Amygdala (tissue), 56 donors: ENCODE results near the gene KCTD1.

ENCODE experiments used
- DNase-seq, 56 donors: peaks; one replicate each; lab custom pipeline; 2025; lab: John Stamatoyannopoulos, UW

Gene KCTD1

GRCh38 chr18:26548415-26549262 is at the start of gene KCTD1:
KCTD1 (minus strand) TSS chr18:26548553; CDS start chr18:26548536, 17 bp downstream.
- peak in 54 of 56 donors; percentile 8 to 82 (median 60) for DNase-seq

GRCh38 chr18:26593365-26594320 is 45.3 kb upstream of the KCTD1 start:
- no peak for DNase-seq

GRCh38 chr18:26584745-26585144 is 36.4 kb upstream of the KCTD1 start:
- DNase-seq, result no peak

GRCh38 chr18:26579941-26580618 is 31.7 kb upstream of the KCTD1 start:
- DNase-seq, result no peak

- no peak for DNase-seq
Measured at GRCh38 chr18:26575865-26576217, 27.5 kb upstream of the KCTD1 start.

GRCh38 chr18:26574958-26575864 is 26.9 kb upstream of the KCTD1 start:
- DNase-seq, result peak in 31 of 56 donors; percentile 3 to 60 (median 19)

GRCh38 chr18:26568926-26569665 is 20.7 kb upstream of the KCTD1 start:
- peak in 22 of 56 donors; percentile 2 to 78 (median 20) for DNase-seq

- DNase-seq, result no peak
Measured at GRCh38 chr18:26568513-26568912, 20.2 kb upstream of the KCTD1 start.

- no peak for DNase-seq
Measured at GRCh38 chr18:26566874-26567555, 18.7 kb upstream of the KCTD1 start.

GRCh38 chr18:26565514-26565913 is 17.2 kb upstream of the KCTD1 start:
- DNase-seq, result no peak

GRCh38 chr18:26563024-26563423 is 14.7 kb upstream of the KCTD1 start:
- DNase-seq, result no peak

- DNase-seq, result no peak
Measured at GRCh38 chr18:26562568-26562967, 14.2 kb upstream of the KCTD1 start.

- DNase-seq, result no peak
Measured at GRCh38 chr18:26561769-26562168, 13.4 kb upstream of the KCTD1 start.

GRCh38 chr18:26556573-26556972 is 8.2 kb upstream of the KCTD1 start:
- DNase-seq, result no peak

- DNase-seq, result no peak
Measured at GRCh38 chr18:26555804-26556553, 7.6 kb upstream of the KCTD1 start.

GRCh38 chr18:26553943-26554342 is 5.6 kb upstream of the KCTD1 start:
- no peak for DNase-seq

- DNase-seq, result no peak
Measured at GRCh38 chr18:26551695-26552081, 3.3 kb upstream of the KCTD1 start.
